T1000 (cell line): ENCODE data around the gene SHC2.
A peak's percentile ranks its signal among the peaks of the same experiment; 100 is the strongest.
"Not testable (repeated sequence)": the region's sequence is repeated elsewhere in the genome, so short reads cannot be mapped to it uniquely, and the experiment has no call there.

Source experiments
- DNase-seq: peaks from one replicate; lab custom pipeline; 2025; ENCODE audit warnings: mixed read lengths; lab: John Stamatoyannopoulos, UW

SHC2 gene

GRCh38 chr19:491146-491741 is 30.4 kb upstream of the SHC2 start:
- DNase-seq: peak; percentile 73

GRCh38 chr19:489418-490196 is 28.8 kb upstream of the SHC2 start:
- DNase-seq: no peak

- peak; percentile 94 for DNase-seq
Observed at GRCh38 chr19:488505-489417, 27.9 kb upstream of the SHC2 start.

GRCh38 chr19:485583-486236 is 24.9 kb upstream of the SHC2 start:
- peak; percentile 59 for DNase-seq

- DNase-seq: no peak
Observed at GRCh38 chr19:485077-485476, 24.2 kb upstream of the SHC2 start.

- no peak for DNase-seq
Observed at GRCh38 chr19:484494-484893, 23.7 kb upstream of the SHC2 start.

- DNase-seq: no peak
Observed at GRCh38 chr19:483332-484072, 22.7 kb upstream of the SHC2 start.

GRCh38 chr19:482186-483041 is 21.6 kb upstream of the SHC2 start:
- no peak for DNase-seq

- DNase-seq: not testable (repeated sequence)
Observed at GRCh38 chr19:481100-481499, 20.3 kb upstream of the SHC2 start.

- DNase-seq: no peak
Observed at GRCh38 chr19:480016-480855, 19.4 kb upstream of the SHC2 start.

- no peak for DNase-seq
Observed at GRCh38 chr19:478976-479375, 18.1 kb upstream of the SHC2 start.

- no peak for DNase-seq
Observed at GRCh38 chr19:478236-478903, 17.5 kb upstream of the SHC2 start.

GRCh38 chr19:475360-475759 is 14.5 kb upstream of the SHC2 start:
- DNase-seq: no peak

GRCh38 chr19:474126-475078 is 13.6 kb upstream of the SHC2 start:
- no peak for DNase-seq

- DNase-seq: peak; percentile 38
Observed at GRCh38 chr19:472005-472858, 11.4 kb upstream of the SHC2 start.

GRCh38 chr19:470701-471100 is 9.9 kb upstream of the SHC2 start:
- DNase-seq: no peak

GRCh38 chr19:469833-470232 is 9.0 kb upstream of the SHC2 start:
- no peak for DNase-seq
